ENCODE data around the gene CERS6. TPM values are rescaled to one million over a fixed set of nuclear protein-coding genes. Genes with fewer than 3 reads are reported as not detected.

CERS6 gene
- total RNA-seq, 2 donors from 2014 or later, result 13.7 to 15.8 TPM

- Histone ChIP-seq H3K9me3 (no peaks in the 10 kb centered on the region), H3K4me1 (ENCODE audit: control insufficient read depth in 1 of 2, low read depth in 2 of 2) (no peaks in the 10 kb centered on the region), H3K27ac (no peak overlapping the region), H3K27me3 (replicated peaks; ENCODE audit: insufficient read depth) (no peaks in the 10 kb centered on the region), H3K4me3 (no peak overlapping the region), H3K36me3 (no peaks in the 10 kb centered on the region)
- TF ChIP-seq, protein P1, sequence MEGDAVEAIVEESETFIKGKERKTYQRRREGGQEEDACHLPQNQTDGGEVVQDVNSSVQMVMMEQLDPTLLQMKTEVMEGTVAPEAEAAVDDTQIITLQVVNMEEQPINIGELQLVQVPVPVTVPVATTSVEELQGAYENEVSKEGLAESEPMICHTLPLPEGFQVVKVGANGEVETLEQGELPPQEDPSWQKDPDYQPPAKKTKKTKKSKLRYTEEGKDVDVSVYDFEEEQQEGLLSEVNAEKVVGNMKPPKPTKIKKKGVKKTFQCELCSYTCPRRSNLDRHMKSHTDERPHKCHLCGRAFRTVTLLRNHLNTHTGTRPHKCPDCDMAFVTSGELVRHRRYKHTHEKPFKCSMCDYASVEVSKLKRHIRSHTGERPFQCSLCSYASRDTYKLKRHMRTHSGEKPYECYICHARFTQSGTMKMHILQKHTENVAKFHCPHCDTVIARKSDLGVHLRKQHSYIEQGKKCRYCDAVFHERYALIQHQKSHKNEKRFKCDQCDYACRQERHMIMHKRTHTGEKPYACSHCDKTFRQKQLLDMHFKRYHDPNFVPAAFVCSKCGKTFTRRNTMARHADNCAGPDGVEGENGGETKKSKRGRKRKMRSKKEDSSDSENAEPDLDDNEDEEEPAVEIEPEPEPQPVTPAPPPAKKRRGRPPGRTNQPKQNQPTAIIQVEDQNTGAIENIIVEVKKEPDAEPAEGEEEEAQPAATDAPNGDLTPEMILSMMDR (IDR thresholded peaks at IDR 0.05), result no peak
- ATAC-seq (ENCODE audit: insufficient number of reproducible peaks, low FRiP score, low read depth), result no peak
- DNase-seq (ENCODE audit: low spot score), result no peak
Observed at GRCh38 chr2:168811696-168812095, 355.6 kb downstream of the CERS6 start.

GRCh38 chr2:168814046-168814445 lies 358.0 kb downstream of the CERS6 start:
- Histone ChIP-seq H3K27me3 (replicated peaks; ENCODE audit: insufficient read depth) (no peaks in the 10 kb centered on the region), H3K27ac (no peak overlapping the region)
- ATAC-seq (ENCODE audit: insufficient number of reproducible peaks, low FRiP score, low read depth), result no peak

GRCh38 chr2:168814939-168815907 lies 359.2 kb downstream of the CERS6 start:
- TF ChIP-seq, protein P1 (IDR thresholded peaks at IDR 0.05), result no peak
- no peak for ATAC-seq (ENCODE audit: insufficient number of reproducible peaks, low FRiP score, low read depth)
- H3K27me3 ChIP-seq (replicated peaks; ENCODE audit: insufficient read depth), result no peaks in the 10 kb centered on the region
- H3K27ac ChIP-seq, result no peak overlapping the region
- DNase-seq (ENCODE audit: low spot score), result no peak
- H3K4me3 ChIP-seq, result no peak overlapping the region
- no peaks in the 10 kb centered on the region for H3K36me3 ChIP-seq
- no peaks in the 10 kb centered on the region for H3K9me3 ChIP-seq
- no peaks in the 10 kb centered on the region for H3K4me1 ChIP-seq (ENCODE audit: control insufficient read depth in 1 of 2, low read depth in 2 of 2)

More at GRCh38 chr2:168814046-168814445, 358.0 kb downstream of the CERS6 start:
- no peaks in the 10 kb centered on the region for H3K9me3 ChIP-seq
- TF ChIP-seq, protein P1 (IDR thresholded peaks at IDR 0.05), result no peak
- no peaks in the 10 kb centered on the region for H3K36me3 ChIP-seq
- no peak for DNase-seq (ENCODE audit: low spot score)
- H3K4me3 ChIP-seq, result no peak overlapping the region
- H3K4me1 ChIP-seq (ENCODE audit: control insufficient read depth in 1 of 2, low read depth in 2 of 2), result no peaks in the 10 kb centered on the region

GRCh38 chr2:168816369-168816768 lies 360.3 kb downstream of the CERS6 start:
- no peaks in the 10 kb centered on the region for H3K4me1 ChIP-seq (ENCODE audit: control insufficient read depth in 1 of 2, low read depth in 2 of 2)
- TF ChIP-seq, protein P1 (IDR thresholded peaks at IDR 0.05), result no peak
- H3K4me3 ChIP-seq, result no peak overlapping the region
- no peak overlapping the region for H3K27ac ChIP-seq
- no peaks in the 10 kb centered on the region for H3K9me3 ChIP-seq
- DNase-seq (ENCODE audit: low spot score), result no peak
- ATAC-seq (ENCODE audit: insufficient number of reproducible peaks, low FRiP score, low read depth), result no peak
- H3K36me3 ChIP-seq, result no peaks in the 10 kb centered on the region
- no peaks in the 10 kb centered on the region for H3K27me3 ChIP-seq (replicated peaks; ENCODE audit: insufficient read depth)

GRCh38 chr2:168819050-168819715 lies 363.1 kb downstream of the CERS6 start:
- Histone ChIP-seq H3K4me3 (no peak overlapping the region), H3K4me1 (ENCODE audit: control insufficient read depth in 1 of 2, low read depth in 2 of 2) (no peaks in the 10 kb centered on the region), H3K9me3 (no peaks in the 10 kb centered on the region), H3K27ac (no peak overlapping the region), H3K36me3 (no peaks in the 10 kb centered on the region), H3K27me3 (replicated peaks; ENCODE audit: insufficient read depth) (no peaks in the 10 kb centered on the region)
- DNase-seq (ENCODE audit: low spot score) (no peak), ATAC-seq (ENCODE audit: insufficient number of reproducible peaks, low FRiP score, low read depth) (no peak)
- TF ChIP-seq, protein P1 (IDR thresholded peaks at IDR 0.05), result no peak
